ENCODE results near the gene PNLIPRP1.

The PNLIPRP1 gene

DNA sequence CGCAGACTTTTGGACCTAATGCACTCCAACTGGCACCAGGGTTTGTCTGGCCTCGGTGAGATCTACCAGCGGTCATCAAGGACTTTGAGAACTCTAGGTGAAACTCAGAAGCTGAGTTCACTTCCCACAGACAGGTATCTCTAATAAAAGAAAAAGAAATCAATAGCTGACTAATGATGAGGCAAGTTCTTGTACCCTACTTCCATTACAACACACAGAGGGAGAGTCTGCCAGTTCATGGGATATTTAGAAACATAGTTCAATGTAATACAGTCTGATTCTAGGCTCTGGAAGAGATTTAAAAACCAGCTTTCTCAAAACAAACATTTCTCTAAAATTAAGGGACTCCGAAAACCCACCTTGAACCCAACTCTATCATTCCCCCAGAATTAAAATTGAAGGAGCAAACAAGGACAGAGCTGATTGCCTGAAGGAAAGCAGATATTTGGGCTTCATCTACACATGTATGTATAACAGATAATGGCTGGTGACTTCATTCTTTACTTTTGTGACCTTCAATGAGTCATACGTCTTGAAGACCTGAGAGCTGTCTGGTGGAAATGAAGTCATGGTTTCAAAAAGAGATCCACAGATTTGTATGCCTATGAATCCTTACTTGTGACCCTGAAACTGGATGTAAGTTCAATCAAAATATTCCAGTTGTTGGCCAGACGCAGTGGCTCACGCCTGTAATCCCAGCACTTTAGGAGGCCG lies 2.7 kb upstream of the PNLIPRP1 start:
- ATAC-seq (ENCODE audit: insufficient read depth, low read depth) = no peak
- H2AFZ ChIP-seq (ENCODE audit: low read depth, low read length) = no peak overlapping the region
- H3K4me2 ChIP-seq (ENCODE audit: insufficient read depth, low read length) = no peak overlapping the region
- no peak overlapping the region for H3K9ac ChIP-seq (ENCODE audit: low read depth, low read length)
- H3K9me3 ChIP-seq (ENCODE audit: insufficient read depth, low read length, severe bottlenecking) = no peaks in the 10 kb centered on the region
- no peaks in the 10 kb centered on the region for H3K4me1 ChIP-seq (ENCODE audit: insufficient read depth, low read length)
- no peak for TF ChIP-seq EZH2 (IDR thresholded peaks at IDR 0.05; ENCODE audit: borderline replicate concordance, low read depth, low read length, severe bottlenecking)
- TF ChIP-seq CTCF (IDR thresholded peaks at IDR 0.05; ENCODE audit: borderline replicate concordance, extremely low read depth, low read length, poor library complexity, severe bottlenecking) = no peak
- no peaks in the 10 kb centered on the region for H3K27me3 ChIP-seq (ENCODE audit: insufficient read depth, low read length, poor library complexity)
- H3K36me3 ChIP-seq (ENCODE audit: insufficient read depth, low read length) = no peaks in the 10 kb centered on the region
- no peak for DNase-seq
- no peaks in the 10 kb centered on the region for H4K20me1 ChIP-seq (ENCODE audit: insufficient read depth, low read length)
- H3K27ac ChIP-seq (ENCODE audit: low read length) = no peak overlapping the region
- H3K4me3 ChIP-seq (ENCODE audit: low read depth in 1 of 2, low read length in 2 of 2) = no peak overlapping the region
- H3K79me2 ChIP-seq (ENCODE audit: insufficient read depth, low read length) = no peaks in the 10 kb centered on the region

GRCh38 chr10:116588995-116589394 lies 1.8 kb upstream of the PNLIPRP1 start:
- ATAC-seq (ENCODE audit: insufficient read depth, low read depth) (no peak), DNase-seq (no peak)
- no peak overlapping the region for H3K9ac ChIP-seq (ENCODE audit: low read depth, low read length)
- no peak overlapping the region for H3K4me3 ChIP-seq (ENCODE audit: low read depth in 1 of 2, low read length in 2 of 2)
- H4K20me1 ChIP-seq (ENCODE audit: insufficient read depth, low read length) = no peaks in the 10 kb centered on the region
- H3K9me3 ChIP-seq (ENCODE audit: insufficient read depth, low read length, severe bottlenecking) = no peaks in the 10 kb centered on the region
- H3K4me1 ChIP-seq (ENCODE audit: insufficient read depth, low read length) = no peaks in the 10 kb centered on the region
- H3K27ac ChIP-seq (ENCODE audit: low read length) = no peak overlapping the region
- TF ChIP-seq CTCF (IDR thresholded peaks at IDR 0.05; ENCODE audit: borderline replicate concordance, extremely low read depth, low read length, poor library complexity, severe bottlenecking) = no peak
- no peak for TF ChIP-seq EZH2 (IDR thresholded peaks at IDR 0.05; ENCODE audit: borderline replicate concordance, low read depth, low read length, severe bottlenecking)
- H3K79me2 ChIP-seq (ENCODE audit: insufficient read depth, low read length) = no peaks in the 10 kb centered on the region
- no peaks in the 10 kb centered on the region for H3K36me3 ChIP-seq (ENCODE audit: insufficient read depth, low read length)
- H3K4me2 ChIP-seq (ENCODE audit: insufficient read depth, low read length) = no peak overlapping the region
- no peaks in the 10 kb centered on the region for H3K27me3 ChIP-seq (ENCODE audit: insufficient read depth, low read length, poor library complexity)
- H2AFZ ChIP-seq (ENCODE audit: low read depth, low read length) = no peak overlapping the region

DNA sequence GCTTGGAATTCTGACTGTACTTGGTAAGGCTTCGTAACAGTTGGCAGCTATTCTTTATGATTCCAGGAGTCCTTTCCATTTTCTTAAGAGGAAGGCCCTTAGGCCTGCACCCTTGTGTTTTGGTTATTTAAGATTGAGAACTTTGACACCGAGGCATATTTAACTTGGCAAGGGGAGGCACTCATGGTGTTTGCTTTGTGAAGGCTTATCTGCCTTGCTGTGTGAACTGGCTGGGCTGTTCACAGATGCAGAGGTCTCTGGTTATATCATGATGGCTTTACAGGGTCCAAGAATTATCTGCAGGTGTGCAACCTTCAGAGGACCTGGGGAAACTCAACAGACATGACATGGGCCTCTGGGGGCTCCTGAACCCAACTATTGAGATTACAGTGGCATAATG lies 833 bp upstream of the PNLIPRP1 start:
- Histone ChIP-seq H3K9me3 (ENCODE audit: insufficient read depth, low read length, severe bottlenecking) (no peaks in the 10 kb centered on the region), H3K27me3 (ENCODE audit: insufficient read depth, low read length, poor library complexity) (no peaks in the 10 kb centered on the region), H3K79me2 (ENCODE audit: insufficient read depth, low read length) (no peaks in the 10 kb centered on the region), H3K4me1 (ENCODE audit: insufficient read depth, low read length) (no peaks in the 10 kb centered on the region), H3K27ac (ENCODE audit: low read length) (no peak overlapping the region), H3K9ac (ENCODE audit: low read depth, low read length) (no peak overlapping the region), H3K36me3 (ENCODE audit: insufficient read depth, low read length) (no peaks in the 10 kb centered on the region), H3K4me3 (ENCODE audit: low read depth in 1 of 2, low read length in 2 of 2) (no peak overlapping the region), H2AFZ (ENCODE audit: low read depth, low read length) (no peak overlapping the region), H3K4me2 (ENCODE audit: insufficient read depth, low read length) (no peak overlapping the region), H4K20me1 (ENCODE audit: insufficient read depth, low read length) (no peaks in the 10 kb centered on the region)
- DNase-seq = no peak
- no peak for ATAC-seq (ENCODE audit: insufficient read depth, low read depth)
- TF ChIP-seq EZH2 (IDR thresholded peaks at IDR 0.05; ENCODE audit: borderline replicate concordance, low read depth, low read length, severe bottlenecking) (no peak), CTCF (IDR thresholded peaks at IDR 0.05; ENCODE audit: borderline replicate concordance, extremely low read depth, low read length, poor library complexity, severe bottlenecking) (no peak)
